GM23338 (cell line): ENCODE data around the gene LIN54. TPM values are rescaled to one million over a fixed set of nuclear protein-coding genes. Genes with fewer than 3 reads are reported as not detected.

Experiments
- ATAC-seq: fragments of 200-7000 bp; cut with Tn5 transposase; 3 replicates; pipeline ENCODE4 v1.9.1; 2020
- DNase-seq: peaks from one replicate; pipeline ENCODE4 v3.0.0-alpha.2; 2015; ENCODE audit warnings: low spot score
- H2AFZ ChIP-seq: fragments of 200-600 bp; sonication (generic); 2 replicates; pipeline ENCODE4 v1.8.0; 2016; ENCODE audit warnings: antibody characterized with exemption, mild to moderate bottlenecking, moderate library complexity
- H3F3A ChIP-seq: fragments of 200-600 bp; sonication (generic); replicated peaks from 2 replicates; pipeline ENCODE4 v1.8.0; 2017; ENCODE audit warnings: antibody characterized with exemption, mixed run types, low read depth
- H3K27ac ChIP-seq: fragments of 200-600 bp; sonication (generic); 2 replicates; pipeline ENCODE4 v1.6.1; 2016; ENCODE audit warnings: low read depth
- H3K27me3 ChIP-seq: fragments of 200-600 bp; sonication (generic); 2 replicates; pipeline ENCODE4 v1.8.0; 2016; ENCODE audit warnings: mild to moderate bottlenecking, mixed run types, moderate library complexity; ENCODE audit not compliant: insufficient read depth
- H3K36me3 ChIP-seq: fragments of 200-600 bp; sonication (generic); 2 replicates; pipeline ENCODE4 v1.8.0; 2016; ENCODE audit warnings: mild to moderate bottlenecking; ENCODE audit not compliant: insufficient read depth
- H3K4me1 ChIP-seq: fragments of 200-600 bp; sonication (generic); 2 replicates; pipeline ENCODE4 v1.8.0; 2016; ENCODE audit warnings: mild to moderate bottlenecking, moderate library complexity; ENCODE audit not compliant: insufficient read depth
- H3K4me2 ChIP-seq: fragments of 200-600 bp; sonication (generic); 2 replicates; pipeline ENCODE4 v1.7.1; 2017; ENCODE audit warnings: mixed run types
- H3K4me3 ChIP-seq: fragments of 200-600 bp; sonication (generic); 2 replicates; pipeline ENCODE4 v1.6.1; 2016; ENCODE audit warnings: mixed run types
- H3K79me2 ChIP-seq: fragments of 200-600 bp; sonication (generic); replicated peaks from 2 replicates; pipeline ENCODE4 v1.8.0; 2017; ENCODE audit warnings: mild to moderate bottlenecking; ENCODE audit not compliant: insufficient read depth
- H3K9me2 ChIP-seq: fragments of 200-600 bp; sonication (generic); 2 replicates; pipeline ENCODE4 v1.8.0; 2017; ENCODE audit not compliant: insufficient read depth
- H4K20me1 ChIP-seq: fragments of 200-600 bp; sonication (generic); replicated peaks from 2 replicates; pipeline ENCODE4 v1.8.0; 2017; ENCODE audit warnings: mild to moderate bottlenecking; ENCODE audit not compliant: insufficient read depth
- H3K27ac Mint-ChIP-seq: 2 replicates; pipeline ENCODE4 v1.8.0; 2020; ENCODE audit warnings: inconsistent platforms, mild to moderate bottlenecking, moderate library complexity, mixed read lengths
- H3K27me3 Mint-ChIP-seq: 3 replicates; pipeline ENCODE4 v1.8.0; 2022; ENCODE audit warnings: low read depth, mild to moderate bottlenecking, moderate library complexity, mixed read lengths, inconsistent platforms; ENCODE audit not compliant: insufficient read depth, poor library complexity
- H3K36me3 Mint-ChIP-seq: 3 replicates; pipeline ENCODE4 v1.8.0; 2021; ENCODE audit warnings: low read depth, mild to moderate bottlenecking, inconsistent platforms, moderate library complexity, mixed read lengths
- H3K4me1 Mint-ChIP-seq: 3 replicates; pipeline ENCODE4 v1.8.0; 2020; ENCODE audit warnings: mild to moderate bottlenecking, inconsistent platforms, mixed read lengths
- H3K4me3 Mint-ChIP-seq: 3 replicates; pipeline ENCODE4 v1.8.0; 2021; ENCODE audit warnings: moderate library complexity, mild to moderate bottlenecking, inconsistent platforms, mixed read lengths
- H3K9me3 Mint-ChIP-seq: 3 replicates; pipeline ENCODE4 v1.8.0; 2020; ENCODE audit warnings: moderate library complexity, mild to moderate bottlenecking, inconsistent platforms, mixed read lengths
- CREB1 ChIP-seq: fragments of 250-450 bp; sonication (Bioruptor Pico); IDR thresholded peaks from 2 replicates; pipeline ENCODE4 v1.5.0; 2020; ENCODE audit warnings: low read depth, mild to moderate bottlenecking, moderate library complexity
- CTCF ChIP-seq, 2 experiments: fragments of 200-600 bp in 1 of 2; sonication (generic) in 1 of 2; conservative IDR thresholded peaks; 2 replicates each; pipeline versions ENCODE4 v1.5.1 to v1.6.1; 2016 to 2017; ENCODE audit warnings: antibody characterized with exemption in 2 of 2, low read depth in 2 of 2, mild to moderate bottlenecking in 2 of 2, moderate library complexity in 1 of 2
- ETS1 ChIP-seq: IDR thresholded peaks from 2 replicates; pipeline ENCODE4 v1.6.1; 2016; ENCODE audit warnings: antibody characterized with exemption
- EZH2 ChIP-seq: fragments of 200-600 bp; sonication (generic); IDR thresholded peaks from one replicate; pipeline ENCODE4 v1.8.0; 2017; ENCODE audit warnings: antibody characterized with exemption, mild to moderate bottlenecking, low read depth; ENCODE audit not compliant: unreplicated experiment
- EZH2phosphoT487 ChIP-seq: fragments of 200-600 bp; sonication (generic); IDR thresholded peaks from one replicate; pipeline ENCODE4 v1.8.1; 2018; ENCODE audit warnings: antibody characterized with exemption; ENCODE audit not compliant: unreplicated experiment
- JUNB ChIP-seq: IDR thresholded peaks from one replicate; pipeline ENCODE4 v1.6.1; 2016; ENCODE audit warnings: antibody characterized with exemption; ENCODE audit not compliant: unreplicated experiment
- NANOG ChIP-seq: IDR thresholded peaks from 2 replicates; pipeline ENCODE4 v1.6.1; 2016; ENCODE audit warnings: antibody characterized with exemption, borderline replicate concordance
- REST ChIP-seq: IDR thresholded peaks from one replicate; pipeline ENCODE4 v1.6.1; 2018; ENCODE audit warnings: antibody characterized with exemption; ENCODE audit not compliant: unreplicated experiment
- STAT1 ChIP-seq: IDR thresholded peaks from one replicate; pipeline ENCODE4 v1.6.1; 2016; ENCODE audit warnings: antibody characterized with exemption; ENCODE audit not compliant: unreplicated experiment
- ZNF331 ChIP-seq: fragments of 250-450 bp; sonication (Bioruptor Pico); IDR thresholded peaks from 2 replicates; pipeline ENCODE4 v1.5.0; 2020; ENCODE audit warnings: low read depth, mild to moderate bottlenecking, moderate library complexity
- polyA plus RNA-seq: library from polyadenylated mRNA; unstranded; fragments of >200 nt; fragmentation: Nextera tagmentation; extraction: Ambion mirVana; gene quantifications from 2 replicates; pipeline ENCODE4 v1.2.1, GENCODE V29; 2016
- total RNA-seq: library from RNA; depleted of rRNA; stranded (reverse); fragments of >200 nt; shearing (Covaris generic); gene quantifications from 2 replicates; pipeline ENCODE4 v1.2.3, GENCODE V29; 2014

LIN54 gene
- total and polyA plus RNA-seq, 2 experiments from 2014 or later: 4.0 to 11.2 TPM

- H3K79me2 ChIP-seq: peaks cover 91% of the 10 kb centered on the region
- Mint-ChIP-seq H3K9me3 (no peaks in the 10 kb centered on the region), H3K27me3 (peaks cover 2% of the 10 kb centered on the region), H3K4me3 (no peak overlapping the region), H3K4me1 (peaks cover 8% of the 10 kb centered on the region), H3K36me3 (peaks cover 32% of the 10 kb centered on the region), H3K27ac (no peak overlapping the region)
- H3K4me2 ChIP-seq: peak overlapping the region; percentile 93
- H3K27me3 ChIP-seq: no peaks in the 10 kb centered on the region
- H3K36me3 ChIP-seq: peaks cover 42% of the 10 kb centered on the region; the same call in 1 of the 2 replicates
- peaks cover 4% of the 10 kb centered on the region; the same call in 1 of the 2 replicates for H3K4me1 ChIP-seq
- no peak overlapping the region for H3K27ac ChIP-seq
- H3K9me2 ChIP-seq: no peaks in the 10 kb centered on the region
- peaks cover 30% of the 10 kb centered on the region for H4K20me1 ChIP-seq
- peak overlapping the region; percentile 86 for H3K4me3 ChIP-seq
- H3F3A ChIP-seq: peaks cover 15% of the 10 kb centered on the region
- TF ChIP-seq STAT1: no peak
- TF ChIP-seq CREB1 (CRISPR knock-in tag): no peak
- TF ChIP-seq EZH2: no peak
- no peak overlapping the region for H2AFZ ChIP-seq
- DNase-seq: no peak
- no peak for ATAC-seq
Measured at GRCh38 chr4:82898322-82899243, 112.0 kb downstream of the LIN54 start.

- peaks cover 13% of the 10 kb centered on the region for H3K4me1 Mint-ChIP-seq
- DNase-seq (no peak), ATAC-seq (no peak)
- Histone ChIP-seq H3K4me2 (no peak overlapping the region), H3K27ac (no peak overlapping the region), H4K20me1 (peaks cover 34% of the 10 kb centered on the region), H3K79me2 (peaks cover 76% of the 10 kb centered on the region), H3K4me1 (peaks cover 9% of the 10 kb centered on the region; the same call in 1 of the 2 replicates), H3F3A (peaks cover 19% of the 10 kb centered on the region), H3K4me3 (peak overlapping the region; percentile 86; the same call in 1 of the 2 replicates), H3K27me3 (no peaks in the 10 kb centered on the region), H3K36me3 (peaks cover 47% of the 10 kb centered on the region; the same call in 1 of the 2 replicates), H3K9me2 (no peaks in the 10 kb centered on the region), H2AFZ (no peak overlapping the region)
- peaks cover 43% of the 10 kb centered on the region for H3K36me3 Mint-ChIP-seq
- no peaks in the 10 kb centered on the region for H3K27me3 Mint-ChIP-seq
- no peak overlapping the region for H3K27ac Mint-ChIP-seq
- H3K9me3 Mint-ChIP-seq: no peaks in the 10 kb centered on the region
- peak overlapping the region; percentile 9; the same call in 1 of the 3 replicates for H3K4me3 Mint-ChIP-seq
- TF ChIP-seq CTCF (conservative IDR thresholded peaks at IDR 0.05; ENCODE audit: low read depth in 2 of 2): no peak
- TF ChIP-seq ZNF331 (CRISPR knock-in tag): no peak
- TF ChIP-seq JUNB: no peak
- no peak for TF ChIP-seq REST
- no peak for TF ChIP-seq NANOG
- no peak for TF ChIP-seq STAT1
- no peak for TF ChIP-seq EZH2phosphoT487
- TF ChIP-seq CREB1 (CRISPR knock-in tag): no peak
- TF ChIP-seq ETS1: no peak
- no peak for TF ChIP-seq EZH2
Measured at GRCh38 chr4:82896755-82897154, 113.9 kb downstream of the LIN54 start.
